EL (cell line): Measurements from ENCODE around the gene SPEM2.
"Not testable (repeated sequence)": the region's sequence is repeated elsewhere in the genome, so short reads cannot be mapped to it uniquely, and the experiment has no call there.

Experiments used
- DNase-seq: peaks from one replicate; pipeline ENCODE4 v3.0.0-alpha.2; 2016

SPEM2 gene

GRCh38 chr17:7443499-7444485 is 18.4 kb downstream of the SPEM2 start:
- DNase-seq = peak; percentile 44

DNA sequence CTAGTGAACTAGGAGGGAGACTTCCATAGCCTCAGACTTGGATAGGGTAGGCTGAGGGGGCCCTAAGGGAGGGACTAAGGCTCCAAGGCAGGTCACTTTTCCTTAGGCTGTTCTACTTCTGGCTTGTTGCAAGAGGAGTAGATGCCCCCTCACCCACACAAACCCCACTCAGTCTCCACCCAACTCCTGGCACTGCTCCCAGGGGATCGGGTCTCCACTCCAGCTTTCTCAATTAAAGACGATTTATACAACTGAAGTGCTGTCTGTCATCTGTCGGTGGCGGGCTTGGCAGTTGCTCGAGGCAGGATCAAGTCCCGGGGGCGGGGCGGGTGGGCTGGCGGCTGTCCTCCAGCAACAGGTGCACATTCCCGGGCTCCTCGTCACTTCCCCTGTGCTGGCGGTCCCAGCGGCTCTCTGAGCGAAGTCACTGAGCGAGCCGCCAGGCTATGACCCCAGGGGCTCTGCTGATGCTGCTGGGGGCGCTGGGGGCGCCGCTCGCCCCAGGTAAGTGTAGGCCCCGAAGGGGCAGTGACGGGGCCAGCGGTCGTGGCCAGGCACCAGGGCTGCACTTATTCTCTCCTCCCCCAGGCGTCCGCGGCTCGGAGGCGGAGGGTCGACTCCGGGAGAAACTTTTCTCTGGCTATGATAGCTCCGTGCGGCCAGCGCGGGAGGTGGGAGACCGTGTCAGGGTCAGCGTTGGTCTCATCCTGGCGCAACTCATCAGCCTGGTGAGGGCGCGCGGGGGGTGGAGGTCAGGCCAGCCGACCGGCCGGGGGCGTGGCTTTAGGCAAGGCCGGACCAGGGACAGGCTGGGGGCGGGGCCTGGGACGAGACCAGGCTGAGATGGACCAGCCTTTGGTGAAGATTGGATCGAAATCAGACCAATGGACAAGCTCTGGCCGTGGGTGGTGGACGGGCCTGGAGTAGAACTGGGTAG is 19.5 kb downstream of the SPEM2 start, which contains the start of gene CHRNB1:
TSS of gene CHRNB1 (plus strand) at position 380 of the 937 bp plus-strand sequence. CDS start at position 447, 67 bp downstream.
- DNase-seq = peak; percentile 56

GRCh38 chr17:7445619-7445968 is 20.2 kb downstream of the SPEM2 start:
- no peak for DNase-seq

DNA sequence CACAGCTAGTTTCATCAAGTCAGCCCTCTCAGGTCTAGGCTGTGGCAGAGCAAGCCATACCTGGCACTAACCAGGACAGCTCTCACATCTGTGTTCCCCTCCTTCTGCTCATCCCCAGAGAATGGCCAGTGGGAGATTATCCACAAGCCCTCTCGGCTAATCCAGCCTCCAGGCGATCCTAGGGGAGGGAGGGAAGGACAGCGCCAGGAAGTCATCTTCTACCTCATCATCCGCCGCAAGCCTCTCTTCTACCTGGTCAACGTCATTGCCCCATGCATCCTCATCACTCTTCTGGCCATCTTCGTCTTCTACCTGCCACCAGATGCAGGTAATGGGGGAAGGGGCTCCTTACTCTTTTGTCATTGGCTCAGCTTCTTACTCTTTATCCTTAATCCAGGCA is 23.0 kb downstream of the SPEM2 start:
- DNase-seq = no peak

- DNase-seq = no peak
These were observed 34.6 kb downstream of the SPEM2 start for GRCh38 chr17:7459961-7460545.

GRCh38 chr17:7460850-7461660 is 35.6 kb downstream of the SPEM2 start:
- no peak for DNase-seq

DNA sequence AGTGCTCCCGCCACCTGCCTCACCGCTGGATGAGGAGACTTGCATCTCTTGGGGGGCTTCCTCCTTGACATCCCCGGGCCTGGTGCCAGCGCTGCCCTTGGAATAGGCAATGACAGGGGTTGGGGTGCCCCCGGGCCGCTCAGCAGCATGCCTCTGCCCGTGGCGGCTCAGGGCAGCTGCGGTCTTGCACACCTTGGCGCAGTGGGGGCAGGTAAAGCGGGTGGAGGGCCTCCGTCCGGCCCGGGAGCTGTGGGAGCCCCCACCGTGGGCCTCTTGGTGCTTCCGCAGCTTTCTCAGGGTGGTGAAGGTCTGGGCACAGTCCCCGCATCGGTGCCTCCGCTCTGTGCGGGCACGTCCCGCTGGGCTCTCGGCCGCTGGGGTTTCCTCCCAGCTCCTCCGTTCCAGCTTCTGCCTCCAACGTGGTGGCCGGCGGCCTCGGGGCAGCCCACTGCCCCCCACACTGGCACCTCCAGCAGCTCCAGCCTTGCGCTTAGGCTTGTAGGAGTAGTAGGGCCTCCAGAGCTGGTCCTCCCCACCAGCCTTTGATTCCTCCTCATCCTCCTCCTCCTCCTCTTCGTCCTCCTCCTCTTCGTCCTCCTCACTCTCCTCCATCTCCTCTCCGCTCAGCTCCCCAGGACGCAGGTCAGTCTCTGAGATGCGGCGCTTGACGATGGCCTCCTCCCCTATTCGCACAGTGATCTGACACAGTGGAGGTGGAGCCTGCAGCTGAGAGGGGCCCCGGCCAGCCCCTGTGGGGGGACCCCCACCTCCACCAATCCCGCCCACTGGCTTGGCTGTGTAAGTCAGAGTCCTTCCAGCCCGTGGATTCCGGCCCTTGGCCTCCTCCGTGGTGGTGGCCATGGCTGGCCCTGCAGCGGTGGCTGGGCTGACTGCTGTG is 37.3 kb downstream of the SPEM2 start:
- DNase-seq = no peak

DNA sequence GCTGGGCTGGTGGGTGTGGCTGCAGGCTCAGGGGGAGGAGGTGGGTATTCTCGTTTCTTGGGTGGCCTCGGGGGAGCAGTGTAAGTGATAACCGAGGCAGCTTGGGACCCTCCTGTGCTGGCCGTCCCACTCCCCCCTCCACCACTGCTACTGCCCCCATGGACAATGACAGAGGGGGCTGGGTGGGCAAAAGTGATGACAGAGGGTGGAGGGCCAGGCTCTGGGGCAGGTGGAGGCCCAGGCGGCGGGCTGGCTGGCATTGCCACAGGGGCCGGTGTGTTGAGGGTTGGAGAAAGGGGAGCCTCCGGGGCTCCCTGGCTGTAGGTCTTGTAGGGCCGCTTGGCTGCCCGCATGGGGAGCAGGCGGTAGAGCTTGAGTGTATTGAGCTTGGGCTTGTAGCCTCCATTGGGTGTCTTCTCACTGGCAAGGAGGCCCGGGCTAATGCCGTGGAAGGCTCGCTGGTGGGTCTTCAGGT is 38.0 kb downstream of the SPEM2 start:
- DNase-seq = no peak

- no peak for DNase-seq
These were observed 38.7 kb downstream of the SPEM2 start for GRCh38 chr17:7464081-7464480.

DNA sequence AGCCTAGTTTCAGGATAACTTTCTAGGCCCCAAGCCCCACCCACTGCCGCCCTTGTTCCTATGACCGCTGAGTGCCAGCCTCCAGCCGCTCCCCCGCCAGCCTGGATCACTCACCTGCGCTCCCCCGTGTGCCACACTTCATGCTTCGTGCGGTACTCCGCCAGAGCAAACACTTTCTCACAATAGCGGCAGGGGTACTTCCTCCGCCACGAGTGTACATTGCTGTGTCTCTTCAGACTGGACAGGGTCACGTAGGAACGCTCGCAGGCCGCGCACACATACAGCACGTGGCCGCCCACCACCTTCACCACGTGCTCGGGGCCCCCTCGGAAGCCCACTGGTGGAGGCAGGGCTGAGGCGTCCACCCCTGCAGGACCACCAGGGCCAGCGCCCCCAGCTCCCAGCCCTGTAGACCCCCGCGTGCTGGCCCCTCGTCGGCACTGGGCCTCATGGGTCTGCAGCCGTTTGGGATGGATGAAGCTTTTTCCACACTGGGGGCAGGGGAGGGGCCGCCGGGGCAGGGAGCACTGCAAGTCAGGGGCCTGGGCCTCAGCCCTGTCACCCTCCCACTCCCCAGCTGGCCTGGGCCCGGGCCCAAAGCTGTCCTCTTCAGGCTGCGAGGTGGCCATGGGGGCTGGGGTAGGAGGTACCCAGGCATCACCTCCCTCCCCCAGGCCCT is 40.3 kb downstream of the SPEM2 start:
- no peak for DNase-seq

DNA sequence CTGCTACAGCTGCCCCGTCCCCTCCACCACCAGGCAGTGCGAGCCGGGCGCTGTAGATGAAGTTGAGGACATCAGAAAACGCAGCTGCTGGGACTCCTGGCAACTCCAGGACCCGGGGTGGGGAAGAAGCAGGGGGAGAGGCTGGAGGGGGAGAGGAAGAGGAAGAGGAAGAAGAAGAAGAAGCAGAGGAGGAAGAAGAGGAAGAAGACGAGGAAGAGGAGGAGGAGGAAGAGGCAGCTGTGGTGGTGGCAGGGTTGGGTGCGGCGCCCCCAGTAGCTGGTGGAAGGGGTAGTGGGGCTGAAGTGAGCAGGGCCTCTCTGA is 40.9 kb downstream of the SPEM2 start:
- no peak for DNase-seq

- peak; percentile 65 for DNase-seq
These were observed 41.4 kb downstream of the SPEM2 start for GRCh38 chr17:7466639-7467341.

DNA sequence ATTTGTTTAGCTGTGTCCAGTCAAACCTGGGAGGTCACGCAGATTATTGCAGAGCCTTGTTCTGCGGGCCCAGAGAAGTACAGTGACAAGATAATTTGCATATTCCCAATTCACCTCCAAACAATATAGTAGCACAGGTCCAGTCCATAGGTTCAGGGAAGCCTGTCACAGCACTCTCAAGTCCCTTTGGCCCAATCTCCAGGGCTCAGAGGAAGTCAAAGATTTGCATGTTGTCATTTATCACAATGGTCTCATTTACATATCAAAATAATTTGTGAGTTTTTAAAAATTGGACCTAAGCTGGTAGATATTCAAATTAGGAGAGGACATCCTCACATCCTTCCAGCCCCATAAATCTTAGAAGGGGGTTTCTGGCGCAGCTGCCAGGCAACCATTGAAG is 42.1 kb downstream of the SPEM2 start:
- DNase-seq = no peak

DNA sequence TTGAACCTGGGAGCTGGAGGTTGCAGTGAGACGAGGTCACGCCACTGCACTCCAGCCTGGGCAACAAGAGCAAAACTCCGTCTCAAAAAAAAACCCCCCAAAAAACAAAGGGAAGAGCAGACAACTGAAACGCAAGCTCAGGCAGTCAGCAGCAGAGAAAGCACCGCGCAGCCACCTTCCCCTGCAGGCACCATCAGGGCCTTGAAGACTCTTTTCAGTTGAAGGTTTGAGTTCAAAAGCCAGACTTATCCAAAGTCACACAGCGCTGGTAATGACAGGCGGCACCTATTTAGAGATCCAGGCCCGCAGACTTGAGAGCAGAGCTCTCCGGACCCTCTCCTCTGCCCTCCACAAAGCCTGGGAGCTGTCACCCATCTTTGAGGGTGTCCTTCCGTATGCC is 42.9 kb downstream of the SPEM2 start:
- no peak for DNase-seq

GRCh38 chr17:7468804-7469389 is 43.5 kb downstream of the SPEM2 start:
- DNase-seq = no peak

DNA sequence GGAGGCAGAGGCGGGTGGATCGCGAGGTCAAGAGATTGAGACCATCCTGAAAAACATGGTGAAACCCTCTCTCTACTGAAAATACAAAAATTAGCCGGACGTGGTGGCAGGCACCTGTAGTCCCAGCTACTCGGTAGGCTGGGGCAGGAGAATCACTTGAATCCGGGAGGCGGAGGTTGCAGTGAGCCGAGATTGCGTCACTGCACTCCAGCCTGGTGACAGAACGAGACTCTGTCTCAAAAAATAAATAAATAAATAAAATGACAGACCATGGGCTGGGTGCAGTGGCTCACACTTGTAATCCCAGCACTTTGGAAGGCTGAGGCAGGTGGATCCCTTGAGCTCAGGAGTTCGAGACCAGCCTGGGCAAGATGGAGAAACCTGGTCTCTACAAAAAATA is 44.4 kb downstream of the SPEM2 start:
- DNase-seq = not testable (repeated sequence)

- DNase-seq = not testable (repeated sequence)
These were observed 45.1 kb downstream of the SPEM2 start for GRCh38 chr17:7470457-7470973.

GRCh38 chr17:7471729-7472128 is 46.3 kb downstream of the SPEM2 start:
- DNase-seq = no peak

DNA sequence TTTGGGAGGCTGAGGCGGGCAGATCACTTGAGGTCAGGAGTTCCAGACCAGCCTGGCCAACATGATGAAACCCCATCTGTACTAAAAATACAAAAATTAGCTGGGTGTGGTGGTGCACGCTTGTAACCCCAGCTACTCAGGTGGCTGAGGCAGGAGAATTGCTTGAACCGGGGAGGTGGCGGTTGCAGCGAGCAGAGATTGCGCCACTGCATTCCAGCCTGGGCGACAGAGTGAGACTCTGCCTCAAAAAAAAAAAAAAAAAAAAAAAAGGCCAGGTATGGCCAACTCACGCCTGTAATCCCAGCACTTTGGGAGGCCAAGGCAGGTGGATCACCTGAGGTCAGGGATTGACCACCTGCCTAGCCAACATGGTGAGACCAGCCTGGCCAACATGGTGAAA is 49.4 kb downstream of the SPEM2 start:
- DNase-seq = not testable (repeated sequence)
